Limb (tissue), 2 donors: ENCODE data around the gene WDTC1.
A peak's percentile ranks its signal among the peaks of the same experiment; 100 is the strongest.

Source experiments
- DNase-seq, 2 donors: peaks; one replicate each; pipeline ENCODE4 v3.0.0-alpha.2; 2016; ENCODE audit errors: extremely low spot score in 2 of 2

The WDTC1 gene

GRCh38 chr1:27353166-27353565 is 118.7 kb downstream of the WDTC1 start:
- DNase-seq: no peak

GRCh38 chr1:27353629-27354028 is 119.2 kb downstream of the WDTC1 start:
- DNase-seq: no peak

GRCh38 chr1:27355683-27356082 is 121.3 kb downstream of the WDTC1 start:
- DNase-seq: no peak

GRCh38 chr1:27356277-27356618 is 121.8 kb downstream of the WDTC1 start:
- no peak for DNase-seq

- peak in 1 of 2 donors; percentile 51 for DNase-seq
Measured at GRCh38 chr1:27356619-27357280, 122.3 kb downstream of the WDTC1 start.

- peak; percentile 69 to 85 for DNase-seq
Measured at GRCh38 chr1:27357281-27358037, 123.0 kb downstream of the WDTC1 start.
